Cerebellar nuclear complex (tissue), 1 donor: ENCODE data around the gene DPM3.
"Not testable (repeated sequence)": the region's sequence is repeated elsewhere in the genome, so short reads cannot be mapped to it uniquely, and the experiment has no call there.

ENCODE experiments used
- DNase-seq, 2 experiments: peaks; one replicate each; lab custom pipeline; 2025; lab: John Stamatoyannopoulos, UW

DPM3 gene

DNA sequence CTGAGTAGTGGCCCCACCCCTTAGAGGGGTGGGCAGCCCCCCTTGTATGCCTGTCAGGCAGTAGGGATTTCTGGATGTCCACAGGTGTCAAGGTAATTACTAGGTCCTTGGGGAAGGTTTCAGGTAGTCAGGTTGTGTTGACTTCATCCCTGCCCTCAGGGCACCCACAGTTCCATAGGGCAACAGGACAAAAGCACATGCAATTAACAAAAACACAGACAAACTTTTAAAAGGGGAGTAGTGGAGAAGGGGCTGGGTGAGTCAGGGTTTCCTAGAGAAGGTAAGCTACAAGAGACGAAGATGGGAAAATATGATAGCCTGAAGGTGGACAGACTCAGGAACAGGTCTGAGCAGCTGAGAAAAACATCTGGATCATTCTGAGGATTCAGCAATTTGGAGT lies 18.7 kb upstream of the DPM3 start:
- no peak for DNase-seq

DNA sequence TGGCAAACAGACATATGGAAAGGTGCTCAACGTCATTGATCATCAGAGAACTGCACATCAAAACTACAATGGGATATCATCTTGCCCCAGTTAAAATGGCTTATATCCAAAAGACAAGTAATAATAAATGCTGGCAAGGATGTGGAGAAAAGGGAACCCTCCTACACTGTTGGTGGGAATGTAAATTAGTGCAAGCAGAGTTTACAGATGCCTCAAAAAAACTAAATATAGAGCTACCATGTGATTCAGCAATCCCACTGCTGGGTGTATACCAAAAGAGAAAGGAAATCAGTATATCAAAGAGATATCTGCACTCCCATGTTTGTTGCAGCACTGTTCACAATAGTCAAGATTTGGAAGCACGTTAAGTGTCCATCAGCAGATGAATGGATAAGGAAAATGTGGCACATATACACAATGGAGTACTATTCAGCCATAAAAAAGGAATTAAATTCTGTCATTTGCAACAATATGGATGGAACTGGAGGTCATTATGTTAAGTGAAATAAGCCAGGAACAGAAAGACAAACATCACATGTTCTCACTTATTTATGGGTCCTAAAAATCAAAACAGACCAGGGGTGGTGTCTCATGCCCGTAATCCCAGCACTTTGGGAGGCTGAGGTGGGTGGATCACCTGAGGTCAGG lies 15.8 kb upstream of the DPM3 start:
- DNase-seq: not testable (repeated sequence)

DNA sequence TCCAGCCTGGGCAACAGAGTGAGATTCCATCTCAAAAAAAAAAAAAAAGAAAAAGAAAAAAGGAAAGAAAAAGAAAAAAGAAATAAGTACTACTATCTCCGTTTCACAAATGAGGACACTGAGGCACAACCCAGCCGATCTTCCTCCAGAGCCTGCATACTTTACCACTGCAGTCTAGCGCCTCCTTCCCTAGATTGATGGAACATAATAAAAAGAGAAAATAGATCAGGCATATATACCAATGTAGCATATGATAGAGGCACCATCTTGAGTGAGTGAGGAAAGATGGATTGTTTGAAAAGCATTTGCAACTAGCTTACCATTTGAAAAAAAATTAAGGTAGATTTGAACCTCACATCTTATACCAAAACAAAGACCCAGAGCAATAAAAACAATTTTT lies 5.2 kb upstream of the DPM3 start:
- DNase-seq: no peak

DNA sequence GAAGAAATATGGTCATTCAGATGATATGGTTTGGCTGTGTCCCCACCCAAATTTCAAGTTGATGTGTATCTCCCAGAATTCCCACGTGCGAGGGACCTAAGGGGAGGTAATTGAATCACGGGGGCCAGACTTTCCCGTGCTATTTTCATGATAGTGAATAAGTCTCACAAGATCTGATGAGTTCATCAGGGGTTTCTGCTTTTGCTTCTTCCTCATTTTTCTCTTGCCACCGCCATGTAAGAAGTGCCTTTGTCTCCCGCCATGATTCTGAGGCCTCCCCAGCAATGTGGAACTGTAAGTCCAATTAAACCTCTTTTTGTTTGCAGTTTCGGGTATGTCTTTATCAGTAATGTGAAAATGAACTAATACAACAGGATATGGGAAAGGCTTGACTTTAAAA lies 1.4 kb upstream of the DPM3 start:
- no peak for DNase-seq

DNA sequence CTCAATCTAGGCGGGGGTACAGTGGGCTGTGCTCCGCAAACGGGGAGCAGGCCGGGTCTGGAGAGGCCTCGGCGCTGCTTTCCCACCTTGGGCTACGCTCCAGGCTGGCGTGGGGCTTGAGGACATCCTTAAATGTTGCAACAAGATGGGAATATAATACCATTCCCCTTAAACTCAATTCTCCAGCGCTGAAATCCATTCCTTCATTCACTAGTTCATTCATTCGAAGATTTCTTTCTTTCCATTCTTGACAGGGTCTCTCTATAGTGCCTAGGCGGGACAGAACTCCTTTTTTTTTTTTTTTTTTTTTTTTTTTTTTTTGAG lies 261 bp upstream of the DPM3 start:
- no peak for DNase-seq

DNA sequence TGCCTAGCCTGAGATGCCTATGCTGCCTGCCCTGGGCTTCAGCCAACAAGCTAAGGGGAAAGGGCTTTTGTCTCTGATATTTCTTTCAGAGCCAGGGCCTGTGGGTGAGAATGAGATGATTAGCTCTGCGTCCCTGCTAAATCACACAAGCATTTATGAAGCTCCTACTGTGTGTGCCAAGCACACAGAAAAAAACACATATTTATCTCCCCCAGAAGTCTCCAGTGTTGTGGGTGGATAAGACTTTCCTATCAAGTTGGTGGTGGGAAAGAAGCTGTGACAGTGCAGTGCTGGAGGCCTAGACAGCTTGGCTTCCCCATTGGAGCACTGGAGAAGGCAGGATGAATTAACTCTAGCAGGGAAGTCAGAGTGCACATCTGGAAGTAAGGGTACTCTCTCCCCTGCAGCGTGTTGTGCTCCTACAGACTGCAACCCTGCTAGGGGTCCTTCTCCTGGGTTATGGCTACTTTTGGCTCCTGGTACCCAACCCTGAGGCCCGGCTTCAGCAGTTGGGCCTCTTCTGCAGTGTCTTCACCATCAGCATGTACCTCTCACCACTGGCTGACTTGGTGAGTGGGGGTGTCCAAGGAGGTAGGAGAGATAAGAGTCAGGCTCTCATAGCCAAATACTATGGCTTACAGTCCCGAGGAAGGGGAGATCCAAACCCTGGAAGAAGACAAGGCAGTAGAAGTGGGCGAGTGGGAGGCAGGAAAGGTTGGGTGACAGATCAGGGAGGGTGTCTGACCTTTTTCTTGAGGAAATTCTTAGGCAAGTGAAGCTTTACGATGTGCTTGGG lies 3.0 kb downstream of the DPM3 start:
- no peak for DNase-seq

DNA sequence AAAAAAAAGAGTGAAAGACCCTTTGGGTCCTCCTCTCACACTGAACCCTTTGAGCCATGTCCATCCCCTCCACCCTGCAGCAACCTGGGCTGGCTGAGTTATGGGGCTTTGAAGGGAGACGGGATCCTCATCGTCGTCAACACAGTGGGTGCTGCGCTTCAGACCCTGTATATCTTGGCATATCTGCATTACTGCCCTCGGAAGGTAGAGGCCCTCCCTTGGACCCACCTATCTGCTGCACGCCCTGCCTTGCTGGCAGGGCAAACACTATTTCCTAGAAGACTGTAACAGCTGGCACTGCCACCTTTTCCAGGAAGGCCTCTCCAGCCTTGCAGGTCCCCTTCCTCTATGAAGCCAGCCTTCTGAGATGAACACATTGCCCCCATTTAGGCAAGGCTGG lies 3.6 kb downstream of the DPM3 start:
- no peak for DNase-seq

DNA sequence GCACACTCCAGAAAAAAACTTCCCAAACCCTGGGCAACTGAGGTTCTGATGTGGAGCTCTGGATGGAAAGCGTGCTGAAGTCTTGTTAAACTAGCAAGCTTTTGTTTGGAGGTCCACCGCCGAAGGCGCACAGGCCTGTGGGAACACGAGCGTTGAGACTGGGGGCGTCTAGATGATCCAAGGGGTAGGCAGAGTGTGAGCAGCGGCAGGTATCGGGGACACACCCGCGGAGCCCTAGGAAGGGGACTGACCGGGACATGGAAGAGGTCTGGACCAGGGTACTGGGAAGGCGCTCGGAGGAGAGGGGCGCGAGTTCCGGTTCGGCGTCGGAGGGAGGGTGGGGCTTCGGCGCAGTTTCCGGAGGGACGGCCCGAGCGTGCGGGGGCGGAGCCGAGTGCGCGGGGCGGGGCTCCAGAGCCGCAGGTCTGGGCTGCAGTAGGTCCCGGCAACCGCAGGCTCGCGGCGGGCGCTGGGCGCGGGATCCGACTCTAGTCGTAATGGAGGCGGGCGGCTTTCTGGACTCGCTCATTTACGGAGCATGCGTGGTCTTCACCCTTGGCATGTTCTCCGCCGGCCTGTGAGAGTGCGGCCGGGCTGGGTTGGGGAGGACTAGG lies 4.8 kb downstream of the DPM3 start, which contains the start of gene SLC50A1:
Gene SLC50A1 (plus strand): TSS at position 438 of the 614 bp plus-strand sequence. CDS start 60 bp downstream, at position 498.
- DNase-seq: peak; percentile 43 to 75

DNA sequence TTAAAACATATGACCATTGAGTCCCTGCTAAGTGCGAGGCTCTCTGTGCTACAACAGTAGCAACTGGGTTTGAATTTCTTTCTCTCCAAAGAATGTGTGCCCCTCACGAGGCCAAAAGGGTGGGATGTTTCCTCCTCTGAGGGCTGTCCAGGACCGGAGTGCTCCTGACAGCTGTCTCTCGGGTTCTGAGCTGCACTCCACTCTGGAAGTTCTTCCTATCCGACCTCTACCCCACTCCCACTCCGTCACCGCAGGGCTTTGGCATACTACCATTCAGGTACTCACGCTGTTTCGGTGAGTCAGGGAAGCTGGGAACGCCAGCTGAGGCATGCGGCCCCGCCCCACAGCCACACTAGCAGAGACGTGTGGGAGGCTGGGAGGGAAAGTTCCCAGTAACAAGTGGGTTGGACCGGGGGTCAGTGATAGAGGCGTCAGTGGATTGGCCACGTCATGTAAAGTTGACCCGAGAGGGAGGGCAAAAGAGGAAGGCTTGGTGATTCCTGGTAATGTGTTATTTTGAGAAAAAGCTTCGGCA lies 5.4 kb downstream of the DPM3 start:
- no peak for DNase-seq

DNA sequence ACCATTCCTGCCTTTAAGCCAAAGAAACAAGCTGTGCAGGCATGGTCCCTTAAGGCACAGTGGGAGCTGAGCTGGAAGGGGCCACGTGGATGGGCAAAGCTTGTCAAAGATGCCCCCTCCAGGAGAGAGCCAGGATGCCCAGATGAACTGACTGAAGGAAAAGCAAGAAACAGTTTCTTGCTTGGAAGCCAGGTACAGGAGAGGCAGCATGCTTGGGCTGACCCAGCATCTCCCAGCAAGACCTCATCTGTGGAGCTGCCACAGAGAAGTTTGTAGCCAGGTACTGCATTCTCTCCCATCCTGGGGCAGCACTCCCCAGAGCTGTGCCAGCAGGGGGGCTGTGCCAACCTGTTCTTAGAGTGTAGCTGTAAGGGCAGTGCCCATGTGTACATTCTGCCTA lies 6.0 kb downstream of the DPM3 start:
- DNase-seq: no peak

DNA sequence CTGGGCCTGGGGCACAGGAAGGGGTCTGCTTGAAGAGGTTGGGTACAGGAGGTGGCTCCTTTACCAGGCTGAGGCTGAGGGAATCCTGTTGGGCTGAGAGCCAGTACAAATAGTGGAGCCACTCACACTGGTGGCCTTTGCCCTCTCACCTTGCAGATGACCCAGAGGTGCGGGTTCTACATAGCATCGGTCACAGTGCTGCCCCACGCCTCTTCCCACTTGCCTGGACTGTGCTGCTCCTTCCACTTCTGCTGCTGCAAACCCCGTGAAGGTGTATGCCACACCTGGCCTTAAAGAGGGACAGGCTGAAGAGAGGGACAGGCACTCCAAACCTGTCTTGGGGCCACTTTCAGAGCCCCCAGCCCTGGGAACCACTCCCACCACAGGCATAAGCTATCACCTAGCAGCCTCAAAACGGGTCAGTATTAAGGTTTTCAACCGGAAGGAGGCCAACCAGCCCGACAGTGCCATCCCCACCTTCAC lies 6.5 kb downstream of the DPM3 start:
- DNase-seq: no peak

DNA sequence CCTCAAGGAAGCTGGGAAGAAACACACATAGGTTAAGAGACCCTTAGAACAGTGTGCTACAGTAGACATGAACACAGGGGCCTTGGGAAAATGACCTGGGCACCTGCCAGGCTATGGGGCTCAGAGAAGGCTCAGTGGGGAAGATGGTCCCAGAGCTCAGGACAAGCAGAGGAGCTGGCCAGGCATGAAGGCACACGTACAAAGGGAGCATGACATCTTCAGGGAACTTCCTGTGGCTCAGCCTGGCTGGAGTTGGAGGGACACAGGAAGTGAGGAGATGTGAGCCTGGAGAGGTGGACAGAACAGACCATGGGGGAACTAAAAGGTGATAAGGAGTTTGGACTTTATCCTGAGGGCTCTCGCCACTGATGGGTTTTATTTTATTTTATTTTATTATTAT lies 8.5 kb downstream of the DPM3 start:
- DNase-seq: no peak

DNA sequence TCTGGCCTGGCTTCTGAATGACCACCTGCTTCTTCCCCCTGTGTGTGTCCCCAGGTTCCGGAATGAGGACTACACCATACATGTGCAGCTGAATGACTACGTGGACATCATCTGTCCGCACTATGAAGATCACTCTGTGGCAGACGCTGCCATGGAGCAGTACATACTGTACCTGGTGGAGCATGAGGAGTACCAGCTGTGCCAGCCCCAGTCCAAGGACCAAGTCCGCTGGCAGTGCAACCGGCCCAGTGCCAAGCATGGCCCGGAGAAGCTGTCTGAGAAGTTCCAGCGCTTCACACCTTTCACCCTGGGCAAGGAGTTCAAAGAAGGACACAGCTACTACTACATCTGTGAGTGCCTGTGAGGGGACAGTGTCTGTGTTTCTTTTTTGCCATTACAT lies 9.0 kb downstream of the DPM3 start:
- no peak for DNase-seq

DNA sequence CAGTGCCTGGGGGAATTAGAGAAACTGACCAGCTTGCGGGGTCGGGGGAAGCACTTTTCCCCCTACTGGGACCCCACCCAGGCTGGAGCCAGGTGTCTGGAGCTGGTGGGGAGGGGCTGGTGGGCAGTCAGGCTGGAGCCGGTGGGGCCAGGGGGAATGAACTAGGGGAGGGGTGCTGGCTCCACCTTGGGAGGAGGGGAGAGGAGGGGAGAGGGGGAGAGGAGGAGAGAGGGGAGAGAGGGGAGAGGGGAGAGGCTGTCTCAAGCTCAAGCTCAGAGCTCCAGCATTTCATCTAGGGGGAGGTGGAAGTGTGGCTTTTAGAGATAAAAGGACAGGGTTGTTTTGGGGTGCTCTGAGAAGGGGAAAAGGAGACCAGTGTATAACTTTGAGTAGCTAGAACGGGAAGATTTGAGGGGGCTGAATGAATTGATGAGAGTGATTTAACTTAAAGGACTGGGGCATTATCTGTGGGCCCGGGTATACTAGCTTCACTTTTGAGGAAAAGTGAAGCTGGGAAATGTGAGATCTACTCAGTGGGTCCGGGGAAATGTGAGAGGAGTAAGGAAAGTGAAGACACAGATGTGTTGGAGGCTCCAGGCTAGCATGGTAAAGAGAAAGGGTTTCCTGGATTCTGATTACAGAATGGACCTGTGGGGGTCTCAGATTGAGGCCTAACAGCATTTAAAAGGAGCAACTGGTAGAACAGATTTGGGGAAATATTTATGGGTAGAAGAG lies 9.9 kb downstream of the DPM3 start:
- DNase-seq: no peak

DNA sequence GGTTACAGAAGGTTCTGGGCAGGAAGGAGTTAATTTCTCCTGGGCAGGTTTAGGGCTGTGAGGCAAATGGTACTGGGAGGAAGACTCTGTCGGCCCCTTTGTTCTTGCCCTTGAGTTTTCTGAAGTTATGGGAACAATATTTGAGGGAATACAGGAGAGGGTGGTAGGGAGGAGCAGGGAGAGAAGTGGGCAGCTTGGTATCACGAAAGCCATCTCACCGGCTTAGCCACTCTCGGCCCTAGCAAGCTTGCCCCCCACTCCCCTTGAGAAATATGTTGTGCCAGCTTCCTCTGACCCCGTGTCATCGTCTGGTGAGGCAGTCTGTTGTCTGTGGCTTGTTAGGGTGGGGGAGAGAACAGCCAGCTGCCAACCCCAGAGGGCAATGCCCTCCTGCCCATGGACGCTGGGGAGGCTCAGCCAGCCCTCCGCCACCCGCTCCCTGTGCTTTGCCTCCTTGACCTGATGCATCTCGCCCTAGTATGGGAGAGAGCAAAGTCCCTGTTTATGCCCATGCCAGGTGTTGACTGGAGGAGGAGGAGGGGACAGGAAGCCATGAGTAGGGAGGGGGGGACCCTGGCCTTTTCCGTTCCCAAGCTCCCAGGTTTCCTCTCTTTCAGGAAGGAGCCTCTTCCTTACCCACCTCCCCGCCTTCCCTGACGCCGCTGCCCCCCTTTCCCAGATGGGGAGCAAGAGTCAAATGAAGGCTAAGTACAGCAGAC lies 11.4 kb downstream of the DPM3 start:
- DNase-seq: no peak

DNA sequence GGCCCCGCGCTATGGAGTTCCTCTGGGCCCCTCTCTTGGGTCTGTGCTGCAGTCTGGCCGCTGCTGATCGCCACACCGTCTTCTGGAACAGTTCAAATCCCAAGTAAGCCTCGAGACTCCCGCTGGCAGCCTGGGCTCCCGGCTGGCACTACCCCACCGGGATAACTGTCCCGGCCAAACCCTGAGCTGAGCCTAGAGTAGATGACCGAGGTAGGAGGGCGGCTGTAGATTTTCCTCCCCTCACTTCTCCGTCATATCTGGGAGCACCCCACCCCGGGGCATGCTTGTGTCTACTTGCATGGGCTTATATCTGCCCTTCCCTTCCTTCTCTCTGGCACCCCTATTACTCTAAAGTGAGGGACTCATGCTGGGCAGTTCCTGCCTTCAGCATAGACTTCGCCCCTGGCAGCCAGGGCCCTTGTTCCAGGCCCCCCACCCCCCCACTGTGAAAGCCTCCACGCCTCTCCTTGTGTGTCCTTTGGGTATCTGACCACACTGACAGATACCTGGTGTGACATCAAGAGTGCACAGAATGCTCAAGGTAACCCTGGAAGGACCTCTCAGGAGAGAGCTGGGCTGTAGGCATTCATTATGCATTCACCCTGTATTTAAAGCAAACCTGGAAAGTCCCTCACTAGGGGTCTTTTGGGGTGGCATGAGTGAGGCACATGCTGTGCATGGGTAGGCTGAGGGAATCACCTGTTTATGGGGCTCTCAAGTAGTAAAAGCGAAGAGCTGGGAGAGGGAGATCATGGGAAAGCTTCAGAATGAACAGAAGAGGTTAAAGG lies 12.2 kb downstream of the DPM3 start:
- no peak for DNase-seq

DNA sequence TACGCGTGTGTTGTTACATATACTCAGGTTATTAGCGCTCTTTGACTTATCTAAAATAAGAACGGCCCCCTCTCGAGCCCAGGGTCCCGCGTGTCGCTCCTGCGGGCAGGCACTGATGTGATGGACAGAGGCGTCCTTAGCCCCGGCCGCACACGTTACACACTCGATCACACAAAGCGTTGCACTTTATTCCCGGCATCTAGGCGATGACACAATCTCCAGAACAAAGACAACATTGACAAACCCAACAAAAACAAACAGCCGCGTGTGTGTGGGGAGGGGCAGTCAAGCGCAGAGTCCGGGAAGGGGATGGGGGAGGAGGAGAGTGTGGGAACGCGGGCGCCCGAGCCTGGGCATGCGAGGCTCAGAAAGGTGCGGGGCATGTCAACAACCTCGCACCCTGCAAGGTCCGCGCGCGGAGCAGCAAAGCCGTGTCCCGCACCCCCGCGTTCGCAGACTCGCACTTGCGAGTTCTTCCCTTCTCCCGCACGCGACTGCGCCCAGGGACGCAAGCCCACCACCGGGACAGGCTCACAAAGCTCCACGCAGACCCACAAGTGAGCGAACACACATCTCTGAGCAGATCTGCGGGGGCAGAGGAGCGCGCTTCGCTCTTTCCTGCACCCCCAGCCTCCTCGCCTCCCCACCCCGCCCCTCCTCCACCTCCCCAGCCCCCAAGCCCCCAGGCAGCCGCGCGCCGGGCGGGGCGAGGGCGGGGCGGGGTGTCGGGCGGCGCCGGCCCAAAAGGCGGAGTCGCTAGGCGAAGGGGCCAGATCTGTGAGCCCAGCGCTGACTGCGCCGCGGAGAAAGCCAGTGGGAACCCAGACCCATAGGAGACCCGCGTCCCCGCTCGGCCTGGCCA lies 13.0 kb downstream of the DPM3 start, which contains the start of gene EFNA1:
Gene EFNA1 (plus strand): TSS at position 772 of the 862 bp plus-strand sequence. CDS start 102 bp downstream, outside the sequence.
- DNase-seq: peak in 1 of 2 experiments; percentile 41

DNA sequence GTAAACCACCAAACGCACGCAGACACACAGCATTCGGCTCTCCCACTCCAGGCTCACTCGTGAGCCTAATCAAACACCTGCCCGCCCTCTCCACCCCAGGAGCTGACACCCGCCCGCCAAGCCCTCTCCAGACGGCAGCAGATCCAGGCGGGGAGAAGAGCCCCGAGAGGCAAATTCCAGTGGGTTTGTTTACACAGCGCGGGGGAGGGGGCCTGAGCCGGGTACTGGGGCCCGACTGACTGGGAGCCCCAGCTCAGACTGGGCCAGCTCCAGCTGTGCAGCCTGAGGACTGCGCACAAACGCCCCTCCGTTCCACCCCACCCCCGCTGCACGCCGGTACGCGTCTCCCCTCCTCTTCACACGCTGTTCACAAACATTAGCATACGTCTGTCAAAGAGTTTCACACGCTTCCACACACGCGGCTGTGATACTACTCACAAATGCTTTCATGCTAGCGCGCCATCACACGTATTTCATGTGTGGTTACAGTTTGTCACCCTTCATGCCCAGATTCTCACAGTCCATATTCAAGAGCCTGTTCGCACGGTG lies 13.7 kb downstream of the DPM3 start:
- no peak for DNase-seq

DNA sequence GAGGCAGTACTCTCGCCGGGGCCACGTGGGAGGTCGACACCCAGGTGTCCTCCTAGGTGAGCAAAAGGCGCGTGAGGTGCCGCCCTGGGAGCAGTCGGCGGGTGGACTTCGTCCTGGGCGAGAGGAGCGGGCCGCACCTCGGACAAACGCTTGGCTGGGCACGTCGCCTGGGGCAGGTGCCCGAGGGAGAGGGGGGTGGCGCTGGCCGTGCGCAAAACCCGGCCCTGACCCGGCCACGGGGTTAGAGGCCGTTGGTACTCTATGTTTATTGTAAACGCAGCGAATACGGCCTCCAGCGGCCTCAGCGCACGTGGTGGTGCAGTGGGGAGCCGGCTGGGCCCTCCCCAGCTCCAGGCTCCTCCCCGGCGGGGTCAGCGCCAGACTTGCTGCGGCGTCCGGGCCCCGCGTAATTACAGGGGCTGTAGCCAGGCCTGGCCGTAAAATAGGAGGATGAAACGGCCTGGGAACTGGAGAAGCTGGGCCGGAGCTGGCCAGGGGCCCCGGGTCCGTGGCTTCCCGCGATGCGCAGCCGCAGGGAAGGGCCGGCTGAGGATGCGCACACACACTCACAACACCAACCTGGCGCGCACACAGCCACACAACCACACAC lies 14.3 kb downstream of the DPM3 start:
- DNase-seq: peak; percentile 37 to 46
